Fibroblast of gingiva (primary cell): ENCODE measurements around the gene OR51V1.
"Not testable (repeated sequence)": the region's sequence is repeated elsewhere in the genome, so short reads cannot be mapped to it uniquely, and the experiment has no call there.

ENCODE experiments used
- DNase-seq: peaks from one replicate; pipeline ENCODE4 v3.0.0-alpha.2; 2011; ENCODE audit warnings: low read depth

OR51V1 gene, protein sequence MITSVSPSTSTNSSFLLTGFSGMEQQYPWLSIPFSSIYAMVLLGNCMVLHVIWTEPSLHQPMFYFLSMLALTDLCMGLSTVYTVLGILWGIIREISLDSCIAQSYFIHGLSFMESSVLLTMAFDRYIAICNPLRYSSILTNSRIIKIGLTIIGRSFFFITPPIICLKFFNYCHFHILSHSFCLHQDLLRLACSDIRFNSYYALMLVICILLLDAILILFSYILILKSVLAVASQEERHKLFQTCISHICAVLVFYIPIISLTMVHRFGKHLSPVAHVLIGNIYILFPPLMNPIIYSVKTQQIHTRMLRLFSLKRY

GRCh38 chr11:5200582-5200981, at the start of gene OR51V1:
TSS of gene OR51V1 (minus strand) at chr11:5200682. CDS start at chr11:5200682, 0 bp downstream.
- DNase-seq: no peak

- DNase-seq: peak; percentile 8
These were observed 49.4 kb upstream of the OR51V1 start, which contains the start of gene HBG1 for GRCh38 chr11:5249807-5250396. TSS of gene HBG1 (minus strand) at chr11:5249857. CDS start at chr11:5249804, 53 bp downstream.

- not testable (repeated sequence) for DNase-seq
These were observed 48.0 kb upstream of the OR51V1 start for GRCh38 chr11:5248498-5248897.

DNA sequence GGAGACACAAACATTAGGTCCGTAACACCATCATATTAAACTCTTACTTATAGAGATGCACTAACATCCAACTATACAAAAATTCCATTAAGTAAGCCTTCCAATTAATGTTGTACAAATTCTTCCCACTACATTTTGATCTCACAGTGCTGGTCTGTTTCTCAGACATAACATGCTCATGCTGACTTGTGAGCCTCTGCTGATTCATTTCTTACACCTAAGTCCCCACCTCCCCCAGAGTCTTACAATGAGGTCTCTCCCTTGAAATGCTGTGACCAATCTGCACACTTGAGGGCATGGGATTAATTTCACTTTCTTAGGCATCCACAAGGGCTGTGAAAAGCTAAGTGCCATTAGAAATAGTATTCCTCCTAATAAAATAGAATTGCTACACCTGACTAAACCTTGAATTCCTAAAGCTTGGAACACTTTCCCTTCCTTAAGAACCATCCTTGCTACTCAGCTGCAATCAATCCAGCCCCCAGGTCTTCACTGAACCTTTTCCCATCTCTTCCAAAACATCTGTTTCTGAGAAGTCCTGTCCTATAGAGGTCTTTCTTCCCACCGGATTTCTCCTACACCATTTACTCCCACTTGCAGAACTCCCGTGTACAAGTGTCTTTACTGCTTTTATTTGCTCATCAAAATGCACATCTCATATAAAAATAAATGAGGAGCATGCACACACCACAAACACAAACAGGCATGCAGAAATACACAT, 47.1 kb upstream of the OR51V1 start:
- no peak for DNase-seq

DNA sequence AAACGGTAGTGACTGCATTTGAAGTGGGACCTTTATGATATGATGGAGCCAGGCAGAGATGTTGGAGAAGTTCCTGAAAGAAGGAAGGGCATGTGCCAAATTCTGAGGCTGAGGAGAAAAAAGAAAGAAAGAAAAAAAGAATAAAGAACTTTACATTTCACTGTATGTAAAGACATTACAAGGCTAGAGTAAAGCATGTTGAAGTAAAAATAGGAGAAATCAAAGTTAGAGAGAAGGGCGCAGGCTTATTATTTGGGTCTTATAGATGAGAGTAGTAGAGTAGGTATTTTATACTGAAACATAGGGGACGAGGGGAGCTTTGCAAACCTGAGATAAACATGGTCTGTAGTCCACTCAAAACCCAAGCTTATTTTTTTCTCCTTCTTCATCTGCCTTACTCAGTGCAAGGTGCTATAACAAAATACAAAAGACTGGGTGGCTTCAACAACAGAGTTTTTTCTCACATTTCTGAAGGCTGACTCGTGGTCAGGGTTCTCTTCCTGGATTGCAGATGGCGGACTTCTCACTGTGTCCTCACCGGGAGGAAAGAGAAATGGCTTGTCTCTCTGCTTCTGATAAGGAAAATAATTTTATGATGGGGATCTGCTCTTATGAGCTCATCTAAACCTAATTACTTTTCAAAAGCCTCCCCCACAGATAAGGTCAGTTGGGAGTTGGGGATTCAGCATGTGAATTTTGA, 46.4 kb upstream of the OR51V1 start:
- no peak for DNase-seq

DNA sequence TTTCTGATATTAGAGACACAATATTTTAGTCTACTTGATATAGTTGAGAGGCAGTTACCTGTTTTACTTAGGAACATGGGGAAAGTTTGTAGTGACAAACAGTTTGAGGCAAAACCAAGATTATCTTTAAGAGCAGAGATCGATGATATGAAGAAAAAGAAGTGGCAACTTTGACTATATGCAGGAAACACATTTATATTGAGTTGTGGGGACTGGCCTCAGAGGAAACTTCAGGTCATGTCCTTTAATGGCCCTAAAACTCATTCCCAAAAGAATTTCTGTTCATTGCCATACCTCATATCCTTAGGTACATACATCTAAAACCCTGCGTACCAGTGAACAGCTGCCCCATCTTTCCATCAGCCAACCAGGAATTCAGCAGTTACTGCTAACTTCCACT, 44.7 kb upstream of the OR51V1 start:
- DNase-seq: no peak

DNA sequence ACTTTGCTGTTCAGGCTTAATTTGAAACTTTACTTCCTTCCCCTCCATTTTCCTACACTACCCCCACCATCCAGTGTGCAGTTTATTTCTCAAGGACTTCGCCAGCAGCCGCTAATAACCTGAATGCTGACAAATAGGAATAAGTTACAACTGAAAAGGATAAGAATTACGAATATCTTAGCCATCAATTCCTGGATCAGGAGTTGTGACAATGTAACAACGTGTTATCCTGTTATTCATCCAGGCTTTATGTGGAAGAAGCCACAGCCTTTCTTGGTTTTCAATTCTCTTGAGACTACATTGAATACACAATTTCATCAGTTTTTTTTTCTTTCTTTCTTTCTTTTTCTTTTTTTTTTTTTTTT, 43.3 kb upstream of the OR51V1 start:
- no peak for DNase-seq

DNA sequence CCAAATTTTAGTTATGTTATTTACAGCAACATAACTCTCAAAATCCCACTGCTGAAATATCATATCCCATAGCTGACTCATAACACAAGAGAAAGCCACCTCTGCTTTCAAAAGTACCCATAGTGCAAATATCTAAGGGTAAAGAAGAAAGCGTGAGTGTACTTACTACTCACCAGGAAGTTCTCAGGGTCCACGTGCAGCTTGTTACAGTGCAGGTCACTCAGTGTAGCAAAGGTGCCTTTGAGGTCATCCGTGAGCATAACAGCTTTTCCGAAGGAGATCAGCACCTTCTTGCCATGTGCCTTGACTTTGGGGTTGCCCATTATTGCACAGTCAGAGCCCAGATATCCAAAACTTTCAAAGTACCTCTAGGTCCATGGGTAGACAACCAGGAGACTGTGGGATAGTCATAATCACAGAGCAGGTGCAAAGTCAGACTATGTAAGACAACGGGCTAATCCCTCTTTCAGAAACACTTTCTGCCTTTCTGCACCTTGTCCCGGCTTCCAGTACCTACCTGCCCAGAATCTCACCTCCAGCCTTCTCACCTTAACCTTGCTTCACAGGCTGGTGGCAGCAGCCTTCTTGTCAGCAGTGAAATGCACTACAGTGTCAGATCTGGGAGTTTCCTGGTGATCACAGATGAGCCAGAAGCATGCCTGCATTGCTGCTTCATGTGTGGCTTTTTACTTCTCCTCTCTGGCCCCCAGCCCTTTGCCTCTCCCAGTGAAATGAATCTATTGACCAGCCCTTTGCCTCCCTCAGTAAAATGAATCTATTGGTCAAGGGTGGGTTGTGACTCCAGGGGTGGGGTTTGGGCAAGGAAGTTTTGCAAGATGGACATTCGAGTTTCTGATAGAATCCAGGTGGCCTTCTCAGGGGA, 42.7 kb upstream of the OR51V1 start:
- DNase-seq: no peak

DNA sequence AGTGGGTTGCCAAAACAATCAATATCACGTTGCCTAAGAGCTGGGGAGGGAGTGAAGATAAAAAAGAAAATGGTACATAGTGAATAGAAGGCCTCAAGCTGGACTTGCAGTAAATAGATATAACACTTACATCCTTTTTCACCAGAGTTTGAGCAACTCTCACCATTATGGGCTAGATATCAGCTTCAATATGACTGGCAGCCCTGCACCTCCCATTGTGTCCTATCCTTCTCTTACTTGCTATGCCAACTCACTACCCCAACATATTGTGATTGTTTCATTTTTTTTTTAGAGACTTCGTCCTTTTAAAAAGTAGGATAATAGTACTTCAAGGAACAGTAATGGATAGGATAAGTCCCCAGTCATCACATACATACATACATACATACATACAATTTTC, 41.7 kb upstream of the OR51V1 start:
- DNase-seq: no peak

- DNase-seq: no peak
These were observed 41.0 kb upstream of the OR51V1 start for GRCh38 chr11:5241458-5241857.

DNA sequence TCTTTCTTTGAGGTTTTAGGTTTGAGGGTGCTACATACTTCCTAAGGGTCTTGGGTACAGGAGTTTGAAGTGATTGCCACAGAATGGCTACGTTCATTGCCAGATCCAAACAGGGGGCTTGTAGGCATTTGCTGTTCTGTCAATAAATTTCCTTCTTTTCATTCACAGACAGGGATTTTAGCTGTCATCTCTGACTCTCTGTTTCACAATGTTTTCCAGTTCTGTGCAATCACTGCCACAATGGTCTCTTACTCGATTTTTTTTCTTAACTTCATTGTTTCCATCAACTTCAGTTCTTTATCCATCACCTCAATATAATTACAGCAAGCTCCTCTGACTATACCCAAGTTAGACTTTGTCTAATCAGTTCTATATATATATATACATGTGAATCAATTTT, 40.0 kb upstream of the OR51V1 start:
- DNase-seq: no peak

DNA sequence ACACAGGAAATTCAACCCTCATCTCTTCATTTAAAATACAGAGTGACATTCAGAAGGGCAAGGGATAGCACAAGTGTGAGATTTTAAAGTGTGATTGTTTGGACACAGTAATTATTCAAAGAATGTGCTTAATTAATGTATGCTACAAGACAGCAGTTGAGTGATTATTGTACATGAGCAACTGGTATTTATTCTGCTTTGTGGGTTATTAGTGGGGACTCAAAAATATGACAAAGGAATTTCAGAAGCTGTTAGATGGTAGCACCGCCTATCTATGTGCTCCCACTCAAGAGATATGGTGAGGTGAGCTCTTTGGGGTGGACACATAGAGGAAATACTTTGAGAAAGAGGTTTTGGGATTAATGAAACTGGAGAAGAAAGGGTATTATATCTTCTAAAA, 39.6 kb upstream of the OR51V1 start:
- no peak for DNase-seq

DNA sequence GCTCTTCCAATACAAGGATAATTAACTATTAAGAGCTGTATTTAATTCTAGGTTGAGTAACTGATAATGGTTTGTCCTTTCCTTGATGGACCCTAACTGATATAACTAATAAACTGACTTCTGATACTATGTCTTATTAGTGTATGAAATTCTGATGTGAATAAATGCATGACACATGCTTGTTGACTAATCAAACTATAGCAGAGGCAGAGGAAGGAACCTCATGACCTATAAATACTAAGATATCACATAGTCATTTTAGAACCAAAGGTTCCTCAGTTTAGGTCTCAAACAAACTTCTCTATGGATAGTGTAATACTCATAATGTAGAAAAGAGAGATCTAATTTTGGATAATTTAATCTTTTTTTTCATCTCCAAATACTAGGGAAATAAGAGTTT, 38.6 kb upstream of the OR51V1 start:
- no peak for DNase-seq

- DNase-seq: no peak
These were observed 38.0 kb upstream of the OR51V1 start for GRCh38 chr11:5238486-5238885.

- DNase-seq: no peak
These were observed 36.9 kb upstream of the OR51V1 start for GRCh38 chr11:5237420-5237819.

GRCh38 chr11:5235364-5236095, 35.0 kb upstream of the OR51V1 start:
- DNase-seq: no peak

- no peak for DNase-seq
These were observed 33.9 kb upstream of the OR51V1 start, which contains the start of gene HBD for GRCh38 chr11:5234381-5234834. TSS of gene HBD (minus strand) at chr11:5234483. CDS start at chr11:5234433, 50 bp downstream.

DNA sequence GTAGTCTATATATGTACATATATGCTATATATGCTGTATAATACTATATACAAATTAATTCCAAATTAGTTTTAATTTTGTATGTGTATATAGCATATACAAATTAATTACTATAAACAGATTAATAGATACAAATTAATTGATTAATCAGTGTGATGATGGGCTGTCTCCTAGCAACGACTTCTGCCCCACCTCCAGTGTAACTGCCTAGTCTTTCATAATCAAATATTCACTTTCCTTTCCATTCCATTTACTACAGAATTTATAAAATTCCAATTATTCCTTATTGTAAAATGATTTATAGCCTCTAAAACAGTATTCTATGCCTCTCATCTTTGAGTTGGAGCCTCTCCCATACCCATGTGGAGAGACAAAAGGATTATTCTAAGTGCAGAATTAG, 32.8 kb upstream of the OR51V1 start:
- no peak for DNase-seq

- no peak for DNase-seq
These were observed 32.3 kb upstream of the OR51V1 start for GRCh38 chr11:5232821-5233220.

- no peak for DNase-seq
These were observed 31.7 kb upstream of the OR51V1 start for GRCh38 chr11:5232176-5232575.

DNA sequence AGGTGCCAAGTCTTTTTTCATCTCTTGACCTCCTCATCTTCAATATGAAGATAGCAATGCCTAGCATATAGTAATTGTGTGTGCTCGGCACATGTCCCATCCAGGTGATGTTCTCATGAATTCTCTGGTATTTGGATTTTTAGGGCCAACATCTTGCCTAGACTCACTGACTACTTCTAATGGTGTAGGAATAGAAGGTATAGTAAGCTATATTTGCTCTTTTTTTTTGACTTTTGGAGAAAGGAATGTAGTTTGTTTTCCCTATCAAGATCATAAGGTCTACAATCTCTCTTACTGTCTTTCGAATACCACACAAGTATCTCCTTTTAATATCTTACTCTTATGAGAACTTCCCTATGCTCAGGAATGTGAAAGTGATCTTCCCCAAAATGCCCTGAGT, 30.6 kb upstream of the OR51V1 start:
- no peak for DNase-seq
